Measurements from ENCODE around the gene LSS.

Gene LSS

DNA sequence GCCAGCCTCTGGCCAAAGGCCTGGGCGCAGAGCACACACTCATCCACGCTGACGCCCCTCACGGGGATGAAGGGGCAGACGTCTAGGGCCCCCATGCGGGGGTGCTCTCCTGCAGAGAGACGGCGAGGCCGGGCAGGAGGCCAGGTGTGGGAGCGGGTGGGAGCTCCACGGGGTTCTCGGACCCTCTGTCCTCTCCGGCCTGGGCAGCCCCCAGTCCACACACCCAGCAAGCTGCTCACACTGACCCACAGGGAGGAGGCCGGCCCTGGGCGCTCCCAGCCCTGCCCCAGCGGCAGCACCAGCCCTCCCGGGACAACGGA, 75.7 kb downstream of the LSS start:
- no peak for DNase-seq (ENCODE audit: low spot score)

DNA sequence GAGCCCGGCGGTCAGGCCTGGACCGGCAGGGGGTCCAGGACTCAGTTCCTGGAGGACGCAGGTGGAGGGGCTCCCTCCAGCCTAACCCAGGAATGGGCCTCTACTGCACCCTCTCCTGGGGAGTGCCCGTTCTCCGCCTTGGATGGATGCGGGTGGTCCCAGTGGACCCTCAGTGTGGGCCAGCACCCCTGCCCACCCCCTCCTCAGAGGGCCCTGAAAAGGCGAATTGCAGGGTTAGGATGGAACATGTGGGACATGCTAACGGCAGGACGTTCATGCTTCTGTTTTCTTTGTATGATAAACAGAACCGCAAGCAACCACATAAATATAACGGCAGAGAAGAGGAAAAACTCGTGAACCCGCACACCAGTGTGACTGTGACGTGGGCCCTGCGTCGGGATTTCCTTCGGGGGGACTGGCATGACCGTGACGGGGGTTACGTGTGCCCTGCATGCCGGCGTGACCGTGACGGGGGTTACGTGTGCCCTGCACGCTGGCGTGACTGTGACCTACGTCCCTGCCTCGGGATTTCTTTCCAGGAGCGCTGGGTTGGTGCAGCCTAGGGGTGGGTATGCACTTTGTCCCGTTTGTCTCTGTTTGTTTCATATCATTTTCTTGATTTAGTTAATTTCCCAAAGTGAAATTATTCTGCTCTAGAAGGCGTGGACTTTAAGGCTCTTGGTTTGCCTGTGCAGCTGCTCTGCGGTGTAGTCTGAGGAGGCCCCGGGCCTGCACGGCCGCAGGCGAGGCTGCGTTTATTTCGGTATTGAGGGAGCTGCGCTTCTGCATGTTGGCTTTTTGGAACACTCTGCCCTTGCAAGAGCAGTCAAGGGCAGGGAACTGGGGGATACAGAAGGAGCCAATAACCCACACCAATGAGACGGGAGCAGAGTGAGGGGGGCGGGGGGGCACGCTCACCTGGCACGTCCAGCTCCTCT, 76.3 kb downstream of the LSS start:
- DNase-seq (ENCODE audit: low spot score), result no peak

- DNase-seq (ENCODE audit: low spot score), result no peak
Observed at GRCh38 chr21:46151261-46151988, 77.1 kb downstream of the LSS start.

- DNase-seq (ENCODE audit: low spot score), result no peak
Observed at GRCh38 chr21:46150491-46151121, 78.0 kb downstream of the LSS start.

GRCh38 chr21:46150073-46150472, 78.5 kb downstream of the LSS start:
- DNase-seq (ENCODE audit: low spot score), result no peak

GRCh38 chr21:46149205-46149901, 79.2 kb downstream of the LSS start:
- DNase-seq (ENCODE audit: low spot score), result no peak

GRCh38 chr21:46148106-46148505, 80.5 kb downstream of the LSS start:
- DNase-seq (ENCODE audit: low spot score), result no peak

DNA sequence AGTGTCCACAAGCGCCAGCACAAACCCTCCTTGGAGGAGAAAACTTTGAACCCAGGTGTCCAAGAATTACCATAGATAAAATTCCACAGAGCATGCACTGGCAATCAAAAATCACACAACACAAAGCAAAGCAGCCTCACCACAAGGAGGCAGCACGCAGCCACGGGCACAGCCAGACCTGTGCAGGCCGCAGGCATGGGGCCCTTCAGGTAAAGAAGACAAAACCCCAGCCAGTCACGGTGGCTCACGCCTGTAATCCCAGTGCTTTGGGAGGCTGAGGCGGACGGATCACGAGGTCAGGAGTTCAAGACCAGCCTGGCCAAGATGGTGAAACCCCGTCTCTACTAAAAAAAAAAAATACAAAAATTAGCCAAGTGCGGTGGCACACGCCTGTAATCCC, 81.1 kb downstream of the LSS start:
- DNase-seq (ENCODE audit: low spot score), result peak; percentile 58

- no peak for DNase-seq (ENCODE audit: low spot score)
Observed at GRCh38 chr21:46146856-46147255, 81.7 kb downstream of the LSS start.

DNA sequence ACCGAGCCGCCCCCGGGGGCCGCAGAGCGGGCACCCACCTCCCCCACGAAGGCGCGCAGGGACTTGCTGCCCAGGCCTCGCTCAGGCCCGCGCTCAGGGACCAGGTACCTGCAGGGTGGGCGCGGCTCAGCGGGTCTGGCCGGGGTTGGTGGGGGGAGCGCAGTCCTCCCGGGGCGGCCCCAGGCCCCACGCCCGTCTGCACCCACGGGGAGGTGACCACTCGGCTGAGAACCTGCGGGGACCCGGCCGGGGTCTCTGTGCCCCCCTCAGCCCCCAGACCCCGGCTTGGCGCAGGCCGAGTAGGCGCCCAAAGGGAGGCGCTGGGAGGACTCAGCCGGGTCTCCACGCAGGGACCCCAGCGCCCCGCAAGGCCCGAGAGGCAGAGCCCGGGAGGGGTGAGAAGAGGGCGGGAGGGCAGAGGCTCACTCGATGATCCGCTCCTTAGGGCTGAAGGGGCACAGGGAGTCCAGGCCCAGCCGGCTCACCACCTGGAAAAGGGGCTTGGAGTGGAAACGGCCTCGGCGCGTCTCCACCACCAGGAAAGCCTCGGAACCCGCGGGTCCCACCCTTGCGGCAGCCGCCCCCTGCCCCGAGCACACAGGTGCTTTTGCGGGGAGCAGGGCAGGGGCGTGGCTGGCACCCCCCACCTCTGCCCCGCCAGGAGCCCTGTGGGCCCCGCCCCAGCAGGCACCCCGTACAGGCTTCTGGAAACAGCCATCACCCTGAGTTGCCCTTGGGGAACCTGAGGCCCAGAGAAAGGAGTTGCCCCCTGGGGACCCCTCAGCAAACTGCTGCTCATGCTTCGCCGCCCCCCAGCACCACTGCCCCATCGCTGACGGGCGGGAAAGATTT, 82.5 kb downstream of the LSS start:
- no peak for DNase-seq (ENCODE audit: low spot score)

DNA sequence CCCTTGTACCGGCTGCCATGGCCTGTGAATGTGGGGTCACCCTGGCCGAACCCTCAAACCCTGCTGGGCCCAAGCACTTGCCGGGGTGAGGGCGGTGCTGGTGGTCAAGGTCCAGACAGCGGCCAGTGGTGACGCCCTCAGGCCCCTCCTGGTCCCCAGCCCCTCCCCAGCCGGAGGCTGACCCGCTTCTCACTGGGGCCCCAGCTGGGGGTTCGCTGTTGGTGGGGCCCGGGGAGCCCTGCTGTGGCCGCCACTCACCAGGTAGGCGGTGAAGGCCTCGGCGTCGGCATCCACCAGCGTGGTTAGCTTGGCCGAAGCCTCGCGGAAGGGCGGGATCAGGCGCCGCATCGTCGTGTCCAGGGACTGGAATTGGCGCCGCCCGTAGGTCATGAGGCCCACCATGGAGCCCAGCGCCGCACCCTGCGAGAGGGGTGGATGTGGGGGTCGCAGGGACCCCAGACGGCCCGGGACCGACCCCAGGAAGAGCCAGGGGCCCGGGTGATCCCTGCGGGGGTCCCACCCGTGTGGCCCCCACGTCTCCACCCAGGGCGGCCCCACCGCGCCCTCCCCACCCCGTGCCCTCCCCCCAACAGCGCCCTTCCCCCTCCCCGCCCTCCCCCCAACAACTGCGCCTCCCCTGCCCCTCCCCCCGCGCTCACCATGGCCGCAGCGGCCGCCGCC, 83.3 kb downstream of the LSS start:
- no peak for DNase-seq (ENCODE audit: low spot score)

GRCh38 chr21:46144464-46145070, 84.0 kb downstream of the LSS start:
- DNase-seq (ENCODE audit: low spot score), result no peak

- no peak for DNase-seq (ENCODE audit: low spot score)
Observed at GRCh38 chr21:46142582-46143473, 85.7 kb downstream of the LSS start.

GRCh38 chr21:46141767-46142581, 86.6 kb downstream of the LSS start:
- no peak for DNase-seq (ENCODE audit: low spot score)

DNA sequence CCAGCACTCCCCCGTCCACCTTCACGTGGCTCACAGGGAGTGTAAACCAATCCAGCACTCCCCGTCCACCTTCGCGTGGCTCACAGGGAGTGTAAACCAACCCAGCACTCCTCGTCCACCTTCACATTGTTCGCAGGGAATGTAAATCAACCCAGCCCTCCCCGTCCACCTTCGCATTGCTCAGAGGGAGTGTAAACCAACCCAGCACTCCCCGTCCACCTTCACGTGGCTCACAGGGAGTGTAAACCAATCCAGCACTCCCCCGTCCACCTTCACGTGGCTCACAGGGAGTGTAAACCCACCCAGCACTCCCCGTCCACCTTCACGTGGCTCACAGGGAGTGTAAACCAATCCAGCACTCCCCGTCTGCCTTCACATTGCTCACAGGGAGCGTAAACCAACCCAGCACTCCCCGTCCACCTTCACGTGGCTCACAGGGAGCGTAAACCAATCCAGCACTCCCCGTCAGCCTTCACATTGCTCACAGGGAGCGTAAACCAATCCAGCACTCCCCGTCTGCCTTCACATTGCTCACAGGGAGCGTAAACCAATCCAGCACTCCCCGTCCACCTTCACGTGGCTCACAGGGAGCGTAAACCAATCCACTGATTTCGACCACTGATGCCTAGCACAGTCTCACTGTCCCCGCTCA, 88.1 kb downstream of the LSS start:
- peak; percentile 18 for DNase-seq (ENCODE audit: low spot score)

DNA sequence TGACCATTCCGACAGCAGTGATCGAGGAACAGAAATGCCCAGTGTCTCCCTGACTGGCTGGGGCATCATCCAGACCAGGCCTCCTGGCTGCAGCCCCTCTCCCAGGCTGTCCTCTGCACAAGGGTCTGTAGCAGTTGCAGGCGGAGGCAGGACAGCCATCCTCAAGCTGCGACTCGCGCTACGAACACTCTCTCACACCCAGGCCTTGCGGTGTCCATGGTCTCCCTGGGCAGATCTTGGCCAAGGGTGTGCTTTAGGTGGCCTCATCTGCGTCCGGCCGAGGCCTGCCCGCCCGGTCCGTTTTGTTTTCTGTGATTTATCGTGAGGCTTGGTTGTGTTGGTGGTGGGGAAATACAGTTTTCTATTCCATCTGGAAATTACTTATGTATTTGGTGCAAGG, 88.9 kb downstream of the LSS start:
- no peak for DNase-seq (ENCODE audit: low spot score)

DNA sequence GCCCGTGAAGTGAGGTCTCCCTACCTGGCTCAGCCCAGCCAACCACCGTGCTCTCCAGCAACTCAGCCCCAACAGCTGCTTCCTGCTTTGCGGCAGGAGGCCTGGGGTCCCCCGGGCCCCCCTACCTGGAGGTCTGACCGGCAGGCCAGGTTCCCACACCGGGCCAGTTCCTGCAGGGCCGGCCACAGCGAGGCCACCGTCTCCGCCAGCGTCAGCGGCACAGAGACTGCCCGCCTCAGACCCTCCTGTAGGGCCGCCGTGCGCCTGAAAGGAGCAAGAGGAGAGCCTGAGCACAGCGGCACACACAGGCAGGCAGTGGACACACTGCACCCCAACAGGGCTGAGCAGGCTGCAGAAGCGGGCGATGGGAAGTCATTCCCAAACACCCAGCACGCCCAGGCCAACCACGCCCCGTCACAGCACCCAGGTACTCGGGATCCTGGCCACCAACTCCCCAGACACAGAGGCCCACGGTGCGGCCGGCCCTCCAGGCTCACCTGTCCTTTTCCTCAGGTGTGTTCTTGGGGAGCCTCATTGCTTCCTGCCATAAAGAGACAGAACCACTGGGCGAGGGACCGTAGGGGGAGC, 90.1 kb downstream of the LSS start:
- DNase-seq (ENCODE audit: low spot score), result no peak

Measured in kidney tubule cell (primary cell).